Measurements from ENCODE around the gene AATK.

Gene AATK

DNA sequence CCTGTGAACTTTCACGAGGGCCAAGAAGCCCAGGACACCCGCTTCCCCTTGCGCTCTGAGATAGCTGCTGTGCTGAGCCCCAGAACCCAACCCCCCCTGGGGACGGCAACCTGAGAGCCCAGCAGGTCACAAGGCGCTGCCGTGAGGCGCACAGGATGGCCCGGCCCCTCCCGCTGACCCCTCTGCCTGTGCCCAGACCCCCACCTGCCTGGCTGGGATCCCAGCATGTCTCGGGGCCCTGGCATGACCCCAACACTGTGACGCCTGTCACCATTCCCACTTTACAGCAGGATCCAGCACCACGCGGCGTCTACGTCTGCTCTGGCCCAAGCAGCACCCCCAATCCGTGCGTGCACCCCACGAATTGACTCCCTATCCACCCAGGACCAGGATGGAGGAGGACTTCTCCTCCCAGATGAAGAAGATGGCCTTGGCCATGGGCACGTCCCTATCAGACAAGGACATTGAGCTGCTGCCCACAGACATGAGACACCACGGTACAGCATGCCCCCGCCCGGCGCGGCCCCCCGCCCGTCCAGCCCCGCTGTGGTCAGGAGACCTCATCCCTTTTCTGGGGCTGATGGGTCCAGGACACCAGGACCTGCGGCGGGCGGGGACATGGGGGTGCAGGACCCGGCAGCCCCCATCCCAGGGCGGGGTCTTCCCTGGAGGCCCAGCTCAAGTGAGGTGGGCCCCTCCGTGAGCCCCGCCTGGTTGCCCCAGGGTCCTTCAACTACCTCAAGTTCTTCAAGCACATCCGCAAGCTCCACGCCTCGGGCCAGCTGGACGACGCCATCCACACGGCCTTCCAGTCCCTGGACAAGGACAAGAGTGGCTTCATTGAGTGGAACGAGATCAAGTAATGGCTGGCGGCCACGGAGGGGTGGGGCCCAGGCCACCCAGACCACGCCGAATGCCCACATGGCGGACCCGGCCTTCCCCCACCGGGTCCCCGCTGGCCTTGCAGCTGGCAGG is 15.1 kb upstream of the AATK start:
- DNase-seq (ENCODE audit: low read depth), result no peak

- no peak for DNase-seq (ENCODE audit: low read depth)
Measured at GRCh38 chr17:81179861-81180260, 13.8 kb upstream of the AATK start.

DNA sequence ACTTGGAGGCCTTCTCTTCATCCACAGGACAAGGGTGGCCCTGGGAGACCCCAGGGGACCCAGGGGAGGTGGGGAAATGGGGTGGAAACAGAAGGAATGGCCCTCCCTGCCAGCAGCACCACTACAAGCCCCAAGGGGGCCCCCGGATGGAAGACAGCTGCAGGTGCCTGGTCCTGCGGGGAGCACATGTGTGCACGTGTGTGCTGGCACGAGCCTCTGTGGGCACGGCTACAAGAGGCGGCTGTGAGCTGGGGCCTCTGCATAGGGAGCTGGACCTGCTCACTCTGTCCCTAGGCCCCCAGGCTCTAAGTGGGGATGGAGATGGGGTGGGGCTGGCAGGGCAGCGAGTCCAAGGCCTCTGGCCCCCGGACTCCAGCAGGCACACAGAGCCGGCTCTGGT is 13.2 kb upstream of the AATK start:
- DNase-seq (ENCODE audit: low read depth), result no peak

GRCh38 chr17:81178136-81179091 is 12.4 kb upstream of the AATK start:
- DNase-seq (ENCODE audit: low read depth), result no peak

DNA sequence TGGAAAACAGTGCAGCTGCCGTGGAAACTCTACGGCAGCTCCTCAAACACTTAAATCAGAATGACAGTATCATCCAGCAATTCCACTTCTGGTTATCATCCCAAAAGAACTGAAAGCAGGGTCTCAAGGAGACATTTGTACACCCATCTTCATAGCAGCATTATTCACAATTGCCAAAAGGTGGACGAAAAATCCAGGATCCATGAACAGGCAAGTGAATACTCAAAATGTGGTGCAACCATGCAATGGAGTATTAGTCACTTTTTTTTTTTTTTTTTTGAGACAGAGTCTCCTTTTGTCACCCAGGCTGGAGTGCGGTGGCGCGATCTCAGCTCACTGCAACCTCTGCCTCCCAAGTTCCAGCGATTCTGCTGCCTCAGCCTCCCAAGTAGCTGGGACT is 10.6 kb upstream of the AATK start:
- DNase-seq (ENCODE audit: low read depth), result no peak

GRCh38 chr17:81173762-81174155 is 7.7 kb upstream of the AATK start:
- DNase-seq (ENCODE audit: low read depth), result no peak

DNA sequence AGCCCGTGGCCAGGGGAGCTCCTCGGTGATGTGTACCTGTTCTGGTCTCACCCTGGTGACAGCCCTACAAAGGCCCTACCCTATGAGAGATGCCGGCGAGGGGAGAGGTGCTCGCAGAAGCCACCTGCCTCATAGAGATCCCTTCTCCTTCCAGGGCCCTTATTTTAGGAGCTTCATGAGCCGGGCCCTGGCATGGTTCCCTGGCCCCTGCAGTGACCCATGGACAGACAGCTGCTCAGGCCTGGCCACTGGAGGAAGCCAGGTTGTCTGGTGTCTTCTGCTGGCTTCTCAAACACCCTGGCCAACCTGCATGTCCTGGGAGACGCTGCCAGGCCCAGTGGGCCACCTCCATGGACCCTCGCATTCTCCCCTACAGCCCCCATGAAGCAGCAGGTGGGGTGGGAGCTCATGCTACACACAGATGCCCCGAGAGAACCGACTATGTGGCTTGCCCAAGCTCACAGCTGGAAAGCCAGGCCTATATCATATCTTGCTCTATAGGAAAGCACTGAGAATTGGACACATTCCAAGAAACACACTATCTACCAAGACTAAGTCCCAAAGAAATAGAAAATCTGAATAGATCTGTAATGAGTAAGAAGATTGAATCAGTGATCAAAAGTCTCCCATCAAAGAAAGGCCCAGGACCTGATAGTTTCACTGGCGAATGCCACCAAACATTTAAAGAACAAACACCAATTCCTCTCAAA is 7.2 kb upstream of the AATK start:
- no peak for DNase-seq (ENCODE audit: low read depth)

DNA sequence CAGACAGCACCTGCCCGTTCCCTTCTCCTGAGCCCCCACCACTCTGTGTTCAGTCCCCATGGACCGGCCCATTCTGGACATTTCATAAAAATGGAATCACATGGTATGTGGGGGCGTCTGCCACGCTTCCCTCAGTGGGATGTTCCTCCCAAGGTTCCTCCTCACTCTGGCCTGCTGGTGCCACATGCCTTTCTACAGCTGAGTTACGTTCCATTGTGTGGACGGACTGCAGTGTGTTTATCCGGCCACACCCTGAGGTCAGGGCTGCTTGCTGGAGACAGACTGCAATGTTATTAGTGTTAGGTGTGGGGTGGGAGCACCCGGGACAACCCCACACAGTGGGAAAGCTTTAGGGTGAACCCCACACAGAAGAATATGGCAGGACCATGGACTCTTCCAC is 5.9 kb upstream of the AATK start:
- DNase-seq (ENCODE audit: low read depth), result no peak

GRCh38 chr17:81170727-81171494 is 4.9 kb upstream of the AATK start:
- no peak for DNase-seq (ENCODE audit: low read depth)

DNA sequence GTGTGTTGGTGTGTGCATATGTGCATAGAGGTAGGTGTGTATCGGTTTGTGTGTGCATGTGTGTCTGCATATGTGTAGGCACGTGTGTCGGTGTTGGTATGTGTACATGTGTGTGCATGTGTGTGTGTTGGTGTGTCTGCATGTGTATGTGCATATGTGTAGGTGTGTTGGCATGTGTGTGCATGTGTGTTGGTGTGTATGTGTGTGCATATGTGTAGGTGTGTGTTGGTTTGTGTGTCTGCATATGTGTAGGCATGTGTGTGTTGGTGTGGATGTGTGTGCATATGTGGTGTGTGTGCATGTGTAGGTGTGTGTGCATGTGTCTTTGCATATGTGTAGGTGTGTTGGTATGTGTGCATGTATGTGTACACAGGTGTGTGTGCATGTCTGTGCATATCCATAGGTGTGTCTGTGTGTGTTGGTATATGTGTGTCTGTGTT is 3.9 kb upstream of the AATK start:
- no peak for DNase-seq (ENCODE audit: low read depth)

DNA sequence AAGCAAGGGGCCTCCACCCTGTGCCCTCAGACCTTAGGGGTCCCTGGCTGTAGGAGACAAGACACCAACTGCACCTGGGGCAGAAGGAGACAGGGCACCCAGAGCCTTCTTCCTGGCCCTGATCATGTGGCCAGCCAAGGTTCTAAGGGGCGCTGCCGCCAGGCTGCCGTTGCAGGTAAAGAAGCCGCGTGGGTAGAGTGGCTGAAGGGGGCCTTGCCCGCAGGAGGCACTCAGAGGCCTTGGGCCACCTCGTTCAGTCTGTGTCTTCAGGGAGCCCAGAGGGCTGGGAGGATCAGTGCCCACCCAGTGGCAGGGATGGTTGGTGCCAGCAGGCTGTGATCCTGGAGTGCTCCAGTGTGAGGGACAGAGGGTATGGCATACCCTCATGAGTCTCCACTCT is 1.6 kb upstream of the AATK start:
- no peak for DNase-seq (ENCODE audit: low read depth)

- DNase-seq (ENCODE audit: low read depth), result no peak
Measured at GRCh38 chr17:81167194-81167524, 1.1 kb upstream of the AATK start.

DNA sequence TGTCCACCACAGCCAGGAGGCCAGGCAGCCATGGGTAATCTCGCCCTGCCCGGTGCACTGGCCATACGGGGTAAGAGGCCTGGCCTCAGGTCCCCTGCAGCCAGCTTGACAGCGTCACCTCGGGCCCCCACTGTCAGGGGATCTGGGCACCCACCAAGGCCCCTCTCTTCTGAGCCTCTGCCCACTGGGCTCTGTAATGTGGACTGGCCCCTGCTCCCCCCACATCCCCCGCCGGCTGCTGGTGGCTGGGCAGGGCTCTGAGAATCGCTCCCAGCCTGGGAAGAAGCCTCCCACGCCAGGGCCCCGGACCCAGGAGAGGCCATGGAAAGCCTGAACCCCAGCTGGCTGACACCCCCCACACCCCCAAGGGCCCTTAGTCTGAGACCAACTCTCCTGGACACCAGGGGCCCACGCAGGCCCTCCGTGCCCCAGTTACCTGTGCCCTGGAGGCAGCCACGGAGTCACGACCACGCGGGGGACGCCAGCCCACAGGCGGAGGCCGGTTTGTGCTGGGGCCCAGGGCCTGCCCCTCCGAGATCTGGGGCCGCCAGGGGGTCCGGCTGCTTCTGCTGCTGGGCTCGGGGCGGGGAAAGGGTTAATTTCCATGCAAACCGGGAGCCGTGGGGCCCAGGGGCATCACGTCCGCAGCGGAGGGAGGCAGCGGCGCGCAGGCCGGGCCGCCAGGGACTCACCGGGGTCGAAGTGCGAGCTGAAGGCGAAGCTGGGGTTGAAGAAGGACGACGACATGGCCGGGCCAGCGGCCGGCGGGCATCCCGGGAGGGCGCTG is 582 bp downstream of the AATK start, which contains the start of gene PVALEF:
Gene PVALEF (plus strand): TSS at position 262 of the 787 bp plus-strand sequence. CDS start 15,720 bp downstream, outside the sequence.
- no peak for DNase-seq (ENCODE audit: low read depth)

DNA sequence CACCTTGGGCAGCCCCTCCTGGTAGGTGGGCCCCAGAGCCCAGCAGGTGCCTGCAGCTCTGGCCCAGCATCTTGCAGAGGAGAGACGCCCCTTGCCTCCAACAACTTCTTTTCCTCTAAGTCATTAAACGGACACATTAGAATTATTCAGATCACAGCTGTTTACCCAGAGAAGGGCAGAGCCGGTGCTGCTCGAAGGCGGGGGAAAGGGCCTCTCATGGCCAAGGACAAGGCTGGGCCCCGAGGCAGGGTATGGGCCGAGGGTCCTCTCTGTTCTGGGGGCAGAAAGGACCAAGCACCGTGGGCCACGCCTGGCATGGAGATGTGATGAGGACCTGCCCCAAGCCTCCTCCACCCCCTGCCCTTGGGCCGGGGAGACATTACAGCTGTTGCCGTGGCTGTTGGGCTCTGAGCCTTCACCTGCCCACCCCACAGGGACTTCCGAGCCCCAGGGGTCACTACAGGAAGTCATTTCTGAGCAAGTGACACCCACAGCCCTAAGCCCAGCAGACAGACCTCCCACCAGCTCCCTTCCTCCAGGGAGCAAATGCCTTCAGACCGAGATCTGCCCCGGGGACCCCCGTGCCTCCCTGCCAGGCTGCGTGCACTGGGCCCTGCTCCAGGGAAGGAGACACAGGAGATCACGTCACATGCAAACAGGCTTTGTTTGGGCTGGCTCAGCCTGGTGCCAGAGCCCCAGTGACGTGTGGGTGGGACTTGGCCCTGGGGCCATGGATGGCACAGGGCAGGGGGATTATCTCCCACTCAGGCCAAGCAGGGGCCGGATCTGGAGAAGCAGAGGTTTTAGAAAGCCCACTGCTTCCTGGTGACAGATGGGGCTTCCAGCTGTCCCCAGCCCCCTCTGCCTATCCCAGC is 1.4 kb downstream of the AATK start:
- DNase-seq (ENCODE audit: low read depth), result no peak

- DNase-seq (ENCODE audit: low read depth), result no peak
Measured at GRCh38 chr17:81163703-81164370, 2.2 kb downstream of the AATK start.

DNA sequence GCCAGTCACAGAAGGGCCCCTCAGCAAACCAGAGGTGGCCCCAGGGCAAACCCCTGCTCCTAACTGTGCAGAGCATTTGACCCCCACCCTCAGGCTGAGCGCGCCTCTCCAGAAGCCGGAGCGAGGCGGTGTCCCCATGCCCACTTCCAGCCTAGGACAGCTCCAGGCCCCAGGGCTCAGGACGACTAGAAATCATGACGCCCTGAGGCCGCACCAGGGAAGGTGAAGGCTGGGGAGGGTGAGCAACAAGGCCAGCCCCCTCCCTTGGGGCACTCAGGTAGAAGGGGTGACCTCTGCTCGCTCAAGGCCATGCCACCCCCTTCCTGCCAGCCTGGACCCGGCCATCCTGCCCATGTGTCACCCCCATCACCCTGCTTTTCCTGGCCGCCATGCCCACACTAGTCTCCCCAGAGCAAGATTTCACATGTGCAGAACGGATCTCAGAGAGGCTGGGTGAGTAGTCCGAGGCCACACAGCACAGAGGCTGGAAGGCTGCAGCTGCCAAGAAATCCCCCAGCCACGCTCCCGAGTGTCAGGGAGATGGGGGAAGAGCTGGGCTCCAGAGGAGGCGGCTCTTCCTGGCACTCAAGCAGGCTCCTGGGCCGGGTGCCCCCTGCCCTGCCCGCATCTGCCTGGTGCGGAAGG is 2.8 kb downstream of the AATK start:
- no peak for DNase-seq (ENCODE audit: low read depth)

GRCh38 chr17:81162491-81162890 is 3.5 kb downstream of the AATK start:
- DNase-seq (ENCODE audit: low read depth), result no peak

- no peak for DNase-seq (ENCODE audit: low read depth)
Measured at GRCh38 chr17:81161972-81162371, 4.0 kb downstream of the AATK start.
